Measurements from ENCODE around the gene ZRANB3.
"Not testable (repeated sequence)": the region's sequence is repeated elsewhere in the genome, so short reads cannot be mapped to it uniquely, and the experiment has no call there.

The ZRANB3 gene

GRCh38 chr2:135555311-135555710 lies 24.3 kb upstream of the ZRANB3 start:
- no peak for TF ChIP-seq CTCF (IDR thresholded peaks at IDR 0.05; ENCODE audit: control insufficient read depth, extremely low read depth, insufficient read depth)
- DNase-seq (ENCODE audit: low read depth) = peak; percentile 28
- no peak overlapping the region for H3K4me3 ChIP-seq (ENCODE audit: low read depth, low read length)

GRCh38 chr2:135552887-135553286 lies 21.9 kb upstream of the ZRANB3 start:
- no peak for DNase-seq (ENCODE audit: low read depth)
- H3K4me3 ChIP-seq (ENCODE audit: low read depth, low read length) = no peak overlapping the region
- TF ChIP-seq CTCF (IDR thresholded peaks at IDR 0.05; ENCODE audit: control insufficient read depth, extremely low read depth, insufficient read depth) = no peak

GRCh38 chr2:135551356-135551755 lies 20.3 kb upstream of the ZRANB3 start:
- no peak for DNase-seq (ENCODE audit: low read depth)
- no peak for TF ChIP-seq CTCF (IDR thresholded peaks at IDR 0.05; ENCODE audit: control insufficient read depth, extremely low read depth, insufficient read depth)
- H3K4me3 ChIP-seq (ENCODE audit: low read depth, low read length) = no peak overlapping the region

GRCh38 chr2:135547311-135547710 lies 16.3 kb upstream of the ZRANB3 start:
- DNase-seq (ENCODE audit: low read depth) = no peak
- no peak for TF ChIP-seq CTCF (IDR thresholded peaks at IDR 0.05; ENCODE audit: control insufficient read depth, extremely low read depth, insufficient read depth)

GRCh38 chr2:135546436-135546835 lies 15.4 kb upstream of the ZRANB3 start:
- H3K4me3 ChIP-seq (ENCODE audit: low read depth, low read length) = no peak overlapping the region
- TF ChIP-seq CTCF (IDR thresholded peaks at IDR 0.05; ENCODE audit: control insufficient read depth, extremely low read depth, insufficient read depth) = no peak
- DNase-seq (ENCODE audit: low read depth) = no peak

More at GRCh38 chr2:135547311-135547710, 16.3 kb upstream of the ZRANB3 start:
- no peak overlapping the region for H3K4me3 ChIP-seq (ENCODE audit: low read depth, low read length)

GRCh38 chr2:135533545-135533944 lies 2.5 kb upstream of the ZRANB3 start:
- DNase-seq (ENCODE audit: low read depth); H3K4me3 ChIP-seq (ENCODE audit: low read depth, low read length): not testable (repeated sequence)

- no peak for DNase-seq (ENCODE audit: low read depth)
- no peak for TF ChIP-seq CTCF (IDR thresholded peaks at IDR 0.05; ENCODE audit: control insufficient read depth, extremely low read depth, insufficient read depth)
- H3K4me3 ChIP-seq (ENCODE audit: low read depth, low read length) = peak overlapping the region; percentile 87
Measured at GRCh38 chr2:135532581-135532980, 1.6 kb upstream of the ZRANB3 start.
